ENCODE data around the gene CYP1B1.
"Not testable (repeated sequence)": the region's sequence is repeated elsewhere in the genome, so short reads cannot be mapped to it uniquely, and the experiment has no call there.

The CYP1B1 gene
- 0 to 21.9 (median 0.16) reads per million in 3 experiments for total RNA-seq

DNA sequence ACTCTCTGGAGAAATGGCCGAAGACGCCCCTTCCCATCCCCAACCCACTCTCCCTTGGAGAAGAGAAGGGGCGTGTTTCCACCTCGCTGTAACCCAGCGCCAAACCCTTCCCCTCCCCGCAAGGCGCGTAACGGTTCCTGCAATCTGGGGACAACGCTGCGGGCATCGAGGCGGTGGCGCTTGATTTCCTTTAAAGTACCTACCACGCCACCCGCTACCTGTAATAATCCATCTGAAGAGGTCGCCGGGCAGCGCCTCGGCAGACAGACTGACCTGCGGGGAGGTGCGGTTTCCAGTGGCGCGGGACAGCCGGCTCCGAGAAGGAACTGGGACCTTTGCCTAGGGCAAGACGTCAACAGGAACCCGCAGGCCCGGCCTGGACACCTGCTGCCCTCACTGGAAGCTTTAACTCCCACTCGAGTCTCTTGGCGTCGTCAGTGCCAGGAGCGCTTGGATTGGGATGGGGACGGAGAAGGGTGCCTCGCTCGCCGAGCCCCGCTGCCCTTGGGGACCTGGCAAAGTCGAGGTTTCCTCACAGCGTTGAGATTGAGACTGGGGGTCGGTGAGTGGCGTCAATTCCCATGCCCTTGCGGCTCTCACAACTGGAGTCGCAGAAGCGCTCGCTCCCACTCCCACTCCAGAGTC, at the start of gene CYP1B1:
CYP1B1 (minus strand) TSS at position 645 of the 645 bp plus-strand sequence. CDS start 763 bp downstream, outside the sequence.
- DNase-seq = no peak

DNA sequence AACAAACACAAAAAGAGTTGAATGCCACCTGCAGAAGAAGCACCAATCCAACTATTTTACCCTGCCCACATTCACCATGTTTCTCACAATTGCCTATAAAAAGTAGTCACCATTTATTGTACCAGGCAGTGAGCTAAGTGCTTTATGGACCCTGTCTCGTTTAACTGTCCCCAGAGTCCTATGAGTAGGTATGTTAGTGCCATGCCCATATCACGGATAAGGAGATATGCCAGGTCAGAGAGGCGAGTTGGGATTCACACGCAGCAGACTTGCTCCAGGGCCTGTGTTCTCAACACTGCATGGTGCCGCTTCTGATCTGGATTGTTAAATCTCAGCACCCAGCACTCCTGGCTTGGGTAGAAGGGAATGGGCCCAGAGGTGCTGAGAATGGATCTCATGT, 49.1 kb upstream of the CYP1B1 start:
- no peak for DNase-seq

DNA sequence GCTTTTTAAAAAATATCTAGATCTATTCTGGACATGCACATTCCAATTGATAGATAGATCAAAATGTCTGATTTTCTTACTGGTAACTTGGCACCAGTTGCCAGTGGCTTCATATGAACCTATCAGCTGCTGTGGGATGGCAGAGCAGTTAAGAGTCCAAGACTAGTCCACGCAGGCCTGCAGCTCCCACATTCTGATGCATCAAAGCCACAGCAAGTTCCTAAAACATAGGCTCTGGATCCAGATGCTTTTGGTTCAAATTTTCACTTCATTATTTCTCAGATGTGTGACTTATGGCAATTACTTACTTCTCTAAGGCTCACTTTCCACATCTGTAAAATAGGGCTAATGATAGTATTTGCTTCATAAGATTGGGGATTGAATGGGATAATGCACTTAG, 48.0 kb upstream of the CYP1B1 start:
- DNase-seq = no peak

DNA sequence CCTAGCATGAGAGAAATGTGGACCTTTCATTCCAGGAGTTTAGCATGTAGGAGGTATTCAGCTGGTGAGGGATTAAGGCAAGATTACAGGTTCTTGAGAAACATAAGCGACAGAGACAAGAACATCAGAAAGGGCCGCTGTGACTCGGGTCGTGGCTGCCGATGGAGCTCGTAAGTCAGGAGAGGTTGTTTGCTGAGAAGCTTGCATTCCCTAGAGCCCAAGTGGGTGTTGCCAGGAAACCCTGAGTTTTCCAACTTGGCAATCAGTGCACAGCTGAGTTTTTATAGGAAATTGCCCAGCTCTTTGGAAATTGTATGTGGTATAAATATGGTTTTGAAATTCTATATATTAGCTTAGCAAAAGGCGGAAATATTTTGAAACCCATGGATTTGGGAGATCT, 46.4 kb upstream of the CYP1B1 start:
- DNase-seq = no peak

DNA sequence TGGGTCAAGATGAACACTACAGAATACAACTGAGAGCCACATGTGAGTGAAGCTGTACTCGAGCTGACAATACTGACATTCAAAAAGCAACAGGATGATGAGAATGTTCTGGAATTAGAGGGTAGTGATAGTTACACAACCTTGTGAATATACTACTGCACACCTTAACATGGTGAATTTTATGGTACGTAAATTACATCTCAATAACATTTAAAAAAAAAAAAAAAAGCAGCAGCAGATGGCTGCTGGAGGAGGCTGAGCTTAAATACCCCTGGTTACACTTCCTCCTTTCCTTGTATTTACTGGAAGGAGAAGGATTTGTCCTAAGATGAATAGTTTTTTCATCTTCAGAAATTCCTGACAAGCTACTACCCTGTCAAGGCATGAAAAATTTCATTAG, 45.5 kb upstream of the CYP1B1 start:
- DNase-seq = no peak

DNA sequence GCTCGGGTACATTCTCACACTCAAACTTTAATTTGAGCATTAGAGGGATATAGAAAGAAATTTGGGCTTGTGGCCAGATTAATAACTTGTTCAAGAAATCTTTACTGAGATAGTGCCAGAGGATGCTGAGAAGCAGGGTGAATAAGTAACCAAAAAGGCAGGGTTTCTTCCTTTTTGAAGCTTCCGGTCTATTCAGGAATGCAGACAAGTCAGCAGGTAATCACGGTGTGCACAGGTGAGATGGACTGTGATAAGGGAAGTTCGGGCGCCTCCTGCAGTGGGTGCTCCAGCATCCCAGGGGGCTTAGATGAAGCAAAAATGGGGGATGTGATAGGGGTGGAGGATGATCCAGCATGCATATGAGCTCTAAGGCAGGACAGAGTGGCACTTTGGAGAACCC, 44.9 kb upstream of the CYP1B1 start:
- no peak for DNase-seq

DNA sequence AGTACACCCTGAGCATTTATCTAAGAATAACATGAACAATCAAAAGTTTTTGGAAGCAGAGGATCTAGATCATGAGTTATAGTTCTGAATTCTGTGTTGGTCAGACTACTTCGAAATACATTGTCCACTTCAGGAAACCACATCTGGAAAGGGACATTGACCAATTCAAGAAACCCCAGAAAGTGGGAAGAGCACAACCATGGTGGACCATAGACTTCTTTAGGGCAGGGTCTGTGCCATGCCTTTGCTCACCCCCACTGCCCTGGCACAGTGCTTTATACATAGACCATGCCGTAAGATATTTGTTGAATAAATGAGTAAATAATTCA, 44.3 kb upstream of the CYP1B1 start:
- no peak for DNase-seq

DNA sequence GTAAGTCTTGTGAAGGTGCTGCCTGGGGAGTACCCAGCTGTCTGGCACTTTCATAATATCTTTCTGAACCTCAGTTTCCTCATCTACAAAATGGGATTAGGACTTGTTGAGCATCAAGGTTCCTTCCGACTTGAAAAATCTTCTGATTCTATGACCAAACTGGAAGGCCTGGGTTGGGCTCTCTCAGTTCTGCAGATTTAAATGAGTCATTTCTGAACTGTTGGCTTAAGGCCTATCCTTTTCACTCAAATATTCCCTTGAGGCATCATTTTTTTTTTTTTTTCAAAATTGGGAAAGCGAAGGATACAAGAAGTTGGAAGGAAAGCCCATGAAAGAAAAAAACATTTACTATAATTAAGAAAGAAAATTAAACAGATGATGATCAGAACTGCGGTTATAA, 40.8 kb upstream of the CYP1B1 start:
- no peak for DNase-seq

DNA sequence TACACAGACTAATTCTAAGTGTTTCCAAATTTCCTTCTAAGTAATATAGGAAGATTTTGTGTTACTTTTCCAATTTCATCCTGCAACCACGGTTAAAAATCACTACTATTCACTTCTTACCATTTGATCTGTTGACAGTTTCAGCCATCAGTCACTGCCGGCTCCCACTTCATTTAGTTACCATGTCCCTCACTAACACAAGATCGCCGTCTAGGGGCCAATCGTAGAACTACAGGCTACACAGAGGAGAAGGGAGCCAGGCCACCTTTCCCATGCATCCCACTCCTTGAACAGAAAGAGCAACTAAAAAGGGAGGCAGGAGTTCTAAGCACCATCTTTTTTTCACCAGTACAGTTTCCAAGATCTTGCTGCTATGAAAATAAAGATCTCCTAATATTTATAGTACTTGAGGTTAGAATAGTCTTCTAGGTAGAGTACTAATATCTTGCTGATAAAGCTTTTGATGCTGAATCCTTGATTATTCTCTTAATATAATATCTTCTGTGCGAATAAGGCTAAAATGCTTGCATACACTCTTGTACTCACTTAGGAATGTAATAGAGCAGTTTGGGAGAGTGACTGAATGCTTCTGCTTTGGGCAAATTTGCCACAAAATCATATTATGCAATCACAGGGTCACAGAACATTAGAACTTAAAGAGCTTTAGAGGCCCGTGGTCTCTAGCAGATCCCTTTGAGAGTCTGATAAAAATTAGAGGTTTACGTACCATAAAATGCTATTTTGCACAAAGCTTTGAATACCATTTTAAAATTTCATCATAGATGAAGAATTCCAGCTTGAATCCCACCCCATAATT, 39.5 kb upstream of the CYP1B1 start:
- peak; percentile 20 for DNase-seq

DNA sequence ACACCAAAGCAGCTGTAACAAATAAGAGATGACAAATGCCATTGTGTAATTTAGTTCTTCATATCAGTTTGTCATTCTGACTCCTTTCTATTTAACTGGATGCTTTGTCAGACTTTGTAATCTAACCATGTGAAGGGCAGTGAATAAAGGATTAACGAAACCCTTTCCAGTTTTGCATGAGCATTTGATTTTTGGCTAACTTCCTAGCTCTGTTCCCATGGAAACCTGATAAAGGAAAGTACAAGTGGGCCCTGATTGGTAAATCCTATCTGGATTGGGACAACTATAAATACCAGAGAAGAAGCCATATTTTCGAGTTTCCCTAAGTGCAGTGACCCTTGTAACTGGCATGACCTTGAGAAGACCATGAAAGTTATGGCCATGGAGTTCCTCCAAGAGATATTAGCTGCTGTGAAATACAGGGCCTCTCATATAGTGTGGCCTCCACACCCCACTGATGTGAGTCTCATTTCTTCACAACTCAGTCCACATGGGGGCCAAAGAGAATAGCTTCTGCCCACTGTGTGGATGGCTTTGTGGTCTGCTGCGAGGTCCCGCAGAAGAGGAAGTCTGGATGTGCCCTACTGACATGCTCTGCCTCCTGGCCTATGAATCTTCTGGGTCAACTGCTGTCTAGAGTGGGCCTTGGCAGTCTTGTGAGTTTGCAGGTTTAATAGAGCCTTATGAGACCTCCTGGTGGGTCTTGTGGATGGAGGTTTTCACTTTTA, 38.2 kb upstream of the CYP1B1 start:
- no peak for DNase-seq

DNA sequence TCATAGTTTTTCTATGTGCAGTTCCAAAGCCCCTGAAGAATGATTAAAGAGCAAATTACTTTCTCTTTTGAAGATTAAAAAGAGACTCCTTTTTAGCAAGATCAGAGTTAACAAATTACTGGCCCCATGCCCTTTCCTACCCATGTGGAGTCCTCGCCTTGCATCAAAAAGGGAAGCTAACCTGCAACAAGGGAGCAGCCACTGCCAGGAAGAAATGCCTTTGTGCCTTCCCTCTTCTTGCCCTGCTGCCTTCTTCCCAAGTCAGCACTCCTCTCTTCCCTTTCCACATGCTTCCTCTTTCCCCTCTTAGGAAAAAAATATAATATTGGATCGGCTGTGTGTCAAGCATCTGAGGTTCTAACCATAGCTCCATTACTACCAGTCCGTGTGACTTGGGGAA, 37.1 kb upstream of the CYP1B1 start:
- DNase-seq = no peak

DNA sequence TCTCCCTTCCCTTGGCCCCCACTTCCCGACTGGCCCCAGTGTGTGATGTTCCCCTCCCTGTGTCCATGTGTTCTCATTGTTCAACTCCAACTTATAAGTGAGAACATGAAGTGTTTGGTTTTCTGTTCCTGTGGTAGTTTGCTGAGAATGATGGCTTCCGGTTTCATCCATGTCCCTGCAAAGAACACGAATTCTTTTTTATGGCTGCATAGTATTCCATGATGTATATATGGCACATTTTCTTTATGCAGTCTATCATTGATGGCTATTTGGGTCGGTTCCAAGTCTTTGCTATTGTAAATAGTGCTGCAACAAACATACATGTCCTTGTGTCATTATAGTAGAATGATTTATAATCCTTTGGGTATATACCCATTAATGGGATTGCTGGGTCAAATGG, 35.4 kb upstream of the CYP1B1 start:
- DNase-seq = not testable (repeated sequence)

DNA sequence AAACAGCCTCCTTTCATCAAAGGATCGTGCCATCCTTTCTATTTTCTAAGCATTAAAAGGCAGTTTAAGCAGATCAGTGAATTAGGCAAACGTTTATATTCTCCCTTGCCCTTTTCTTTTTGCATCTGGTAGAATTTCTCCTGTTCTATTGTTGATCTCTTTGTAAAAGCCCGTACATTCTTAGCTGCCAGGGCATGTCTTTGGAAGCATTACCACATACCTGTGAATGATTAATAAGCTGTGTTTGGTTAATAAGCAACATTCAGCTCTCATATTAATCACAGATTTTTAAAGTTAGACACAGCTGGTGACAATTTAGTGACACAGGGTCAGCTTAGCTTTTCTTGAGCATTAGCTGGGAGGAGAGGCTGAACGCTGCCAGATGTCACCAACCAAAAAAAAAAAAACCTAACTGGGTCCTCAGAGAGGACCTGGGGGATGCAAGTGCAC, 33.8 kb upstream of the CYP1B1 start:
- no peak for DNase-seq

DNA sequence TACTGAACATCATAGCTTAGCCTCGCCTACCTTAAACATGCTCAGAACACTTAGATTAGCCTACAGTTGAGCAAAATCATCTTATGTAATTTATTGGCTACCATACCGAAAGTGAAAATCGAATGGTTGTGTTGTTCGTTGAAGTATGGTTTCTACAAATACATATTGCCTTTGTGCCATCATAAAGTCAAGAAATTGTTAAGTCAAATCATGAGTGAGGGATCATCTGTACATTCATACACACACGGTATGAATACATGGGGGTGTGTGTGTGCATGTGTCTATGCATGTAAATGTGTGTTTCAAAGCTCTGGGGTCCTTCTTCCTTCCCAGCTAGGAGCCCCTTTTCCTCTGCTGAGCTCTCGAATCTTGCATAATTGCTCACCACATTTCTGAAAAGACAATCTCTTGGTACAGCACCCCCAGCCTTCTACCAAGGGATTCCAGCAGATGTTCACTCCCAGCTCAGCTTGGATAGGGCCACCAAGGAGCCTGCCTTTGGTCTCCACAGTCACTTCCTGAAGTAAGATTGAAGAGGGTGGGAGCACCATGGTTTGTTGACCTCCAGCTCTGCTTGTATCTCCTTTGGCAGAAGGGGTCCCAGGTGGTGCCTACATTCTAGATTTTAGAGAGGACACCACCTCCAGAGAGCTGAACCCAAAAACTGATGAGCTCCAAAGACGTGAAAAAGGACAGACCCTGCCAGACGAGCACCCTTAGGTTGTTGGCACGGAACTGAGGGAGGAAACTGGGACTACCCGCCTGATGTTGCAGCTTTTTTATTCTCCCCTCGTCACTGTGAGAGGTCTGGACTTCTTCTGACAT, 33.2 kb upstream of the CYP1B1 start:
- DNase-seq = no peak

DNA sequence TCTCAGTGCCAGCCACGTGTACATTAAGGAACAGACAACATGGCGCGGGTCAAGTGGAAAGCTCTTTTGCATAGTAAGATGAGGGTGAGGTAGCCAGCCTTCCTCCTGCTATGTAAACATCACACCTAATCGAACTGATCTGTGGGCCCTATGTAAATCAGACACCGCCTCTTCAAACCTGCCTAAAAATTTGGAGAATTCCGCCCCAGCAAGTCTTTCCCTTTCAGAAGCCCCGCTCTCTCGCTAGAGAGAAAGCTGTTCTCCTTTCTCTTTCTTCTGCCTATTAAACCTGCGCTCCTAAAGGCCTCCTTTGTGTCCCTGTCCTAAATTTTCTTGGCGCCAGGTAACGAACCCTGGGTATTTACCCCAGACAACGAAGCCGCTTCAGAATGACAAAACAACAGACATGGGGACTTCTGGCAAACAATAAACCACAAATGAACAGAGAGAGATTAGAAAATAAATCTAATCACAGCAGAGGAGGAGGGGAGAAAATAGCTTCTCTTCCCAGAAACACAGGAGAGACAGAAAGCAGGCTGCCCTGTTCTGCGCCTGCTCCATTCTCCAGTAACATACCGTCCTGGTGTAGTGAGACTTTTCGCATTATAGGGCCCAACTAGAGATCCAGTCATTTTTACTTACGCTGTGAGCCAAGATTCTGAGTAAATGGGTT, 31.9 kb upstream of the CYP1B1 start:
- DNase-seq = no peak

DNA sequence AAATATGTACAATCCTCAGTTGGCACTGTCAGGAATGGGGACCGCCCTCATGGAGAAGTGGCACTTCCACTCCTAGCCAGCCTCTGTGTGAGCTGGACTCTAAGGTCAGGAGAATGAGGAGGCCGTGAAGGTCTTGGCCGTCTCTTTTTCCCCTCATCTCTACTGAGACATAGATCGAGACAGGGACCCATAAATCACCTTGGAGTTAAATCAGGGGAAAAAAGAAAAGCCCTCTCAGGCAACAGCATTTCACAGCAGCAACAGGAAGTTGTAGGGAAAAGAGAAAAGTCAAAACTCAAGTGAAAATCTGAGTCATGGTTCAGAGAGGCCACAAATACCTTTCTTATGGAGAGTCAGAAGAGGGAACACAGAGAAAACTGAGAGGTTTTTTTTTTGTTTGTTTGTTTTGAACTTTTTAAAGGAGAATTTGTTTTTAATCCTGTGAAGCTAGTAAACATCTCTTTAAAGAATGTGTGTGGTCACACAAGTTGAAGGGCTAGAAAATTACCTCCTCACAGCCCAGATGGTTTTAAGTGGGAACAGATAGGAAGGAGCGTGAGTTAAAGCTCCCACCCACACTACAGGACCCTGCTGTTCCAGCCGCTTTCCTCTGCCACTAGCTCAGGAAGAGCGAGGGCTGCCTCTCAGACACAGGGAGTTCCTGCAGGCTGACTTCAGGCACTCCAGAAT, 30.6 kb upstream of the CYP1B1 start:
- no peak for DNase-seq

DNA sequence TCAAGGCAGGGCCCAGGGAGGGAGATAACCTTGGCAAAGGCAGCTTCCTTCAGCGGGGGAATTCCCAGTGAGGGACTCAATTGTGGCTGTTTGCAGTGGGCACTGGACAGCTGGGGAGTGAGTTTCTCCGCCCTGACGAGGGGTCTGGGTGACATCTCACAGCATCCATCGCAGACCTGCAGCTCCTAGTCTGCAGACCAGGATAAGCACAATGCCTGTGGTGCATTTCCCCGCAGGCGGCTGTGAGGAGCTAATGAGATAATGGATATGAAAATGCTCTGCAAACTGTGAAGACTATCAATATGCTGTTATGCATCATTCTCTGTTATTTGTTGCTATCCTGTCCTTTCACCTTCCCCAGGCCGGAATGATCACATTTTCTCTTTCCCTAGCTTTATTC, 30.0 kb upstream of the CYP1B1 start:
- DNase-seq = no peak

DNA sequence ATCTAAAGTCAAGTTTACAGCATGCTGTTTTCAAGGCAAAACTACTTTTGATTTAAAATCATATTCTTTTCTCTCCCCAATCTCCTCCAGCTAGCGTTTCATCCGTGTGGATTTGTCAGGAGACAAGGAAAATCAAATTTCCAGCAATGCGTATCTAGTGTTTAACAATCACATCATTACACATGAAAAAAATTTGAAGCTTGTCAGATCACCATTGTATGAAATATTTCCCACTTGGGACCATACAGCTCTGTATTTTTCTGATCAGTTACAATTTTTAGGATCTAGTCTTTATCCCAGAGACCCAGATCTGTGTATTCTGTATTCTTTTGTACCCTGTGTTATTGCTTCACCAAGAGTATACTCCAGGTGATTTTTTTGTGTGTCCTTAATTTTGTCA, 28.6 kb upstream of the CYP1B1 start:
- DNase-seq = no peak

DNA sequence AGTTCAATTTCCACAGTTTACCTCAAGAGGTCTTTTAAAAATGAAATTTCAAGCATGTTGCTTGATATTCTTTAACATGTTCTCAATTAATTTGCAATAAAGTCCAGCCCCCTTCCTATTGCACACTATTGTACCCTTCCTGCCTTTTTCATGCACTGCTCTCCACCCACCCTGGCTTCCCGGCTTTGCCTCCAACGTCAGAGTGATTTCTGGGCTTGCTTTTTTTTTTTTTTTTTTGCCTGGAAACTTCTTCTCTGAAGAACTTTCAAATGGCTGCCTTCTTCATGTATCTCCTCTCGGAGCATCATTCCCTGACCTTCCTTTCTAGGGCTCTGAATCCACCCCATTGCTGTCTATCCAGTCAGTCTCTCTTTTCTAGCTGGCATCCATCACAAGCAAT, 24.4 kb upstream of the CYP1B1 start:
- no peak for DNase-seq

DNA sequence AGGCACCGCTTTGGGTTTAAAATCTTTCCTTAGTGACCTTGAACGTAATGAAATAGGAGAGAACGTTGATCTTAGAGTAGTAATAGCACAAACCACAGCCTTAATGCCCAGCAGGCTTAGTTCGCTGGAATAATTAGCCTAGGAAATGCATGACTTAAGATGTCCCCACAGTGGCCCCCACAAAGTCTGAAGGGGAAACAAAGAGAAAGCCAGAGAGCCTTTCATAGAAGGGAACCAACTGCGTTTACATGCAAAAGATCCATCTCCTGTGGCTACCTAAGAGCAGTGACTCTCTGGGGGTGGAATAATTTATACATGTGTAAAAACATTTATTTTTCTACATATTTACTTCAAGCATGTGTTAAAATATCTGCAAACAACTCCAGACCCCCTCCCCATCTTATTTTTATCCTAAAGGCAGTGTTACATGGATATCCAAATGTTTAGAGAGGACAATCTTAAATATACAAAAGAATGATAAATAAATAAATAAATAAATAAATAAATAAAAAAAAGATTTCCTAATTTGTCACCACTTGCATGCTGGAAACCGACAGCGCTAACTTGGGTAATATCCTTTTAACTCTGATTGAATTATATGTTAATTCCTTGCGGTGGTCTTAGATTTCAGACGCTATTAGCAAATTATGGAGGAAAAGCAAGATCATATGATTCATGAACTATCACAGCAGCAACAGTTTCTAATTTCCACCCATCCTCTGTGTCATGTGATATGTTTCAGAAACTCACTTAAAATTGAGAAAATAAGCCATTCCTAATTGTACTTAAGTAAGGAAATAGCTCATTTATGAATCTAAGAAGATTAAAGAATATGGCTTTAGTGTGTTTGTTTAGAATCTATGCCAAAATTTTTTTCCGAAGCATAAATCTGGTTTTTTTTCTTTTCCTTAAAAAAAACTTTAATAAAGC, 23.4 kb upstream of the CYP1B1 start:
- no peak for DNase-seq

All from central memory CD4-positive, alpha-beta T cell (primary cell).